HUDEP-2 (cell line): ENCODE data around the gene DPAGT1.
"Not testable (repeated sequence)": the region's sequence is repeated elsewhere in the genome, so short reads cannot be mapped to it uniquely, and the experiment has no call there.

Experiments
- DNase-seq, 76 experiments: peaks; one replicate each; lab custom pipeline; 2025; ENCODE audit not compliant: unreplicated experiment in 76 of 76; lab: John Stamatoyannopoulos, UW

DPAGT1 gene

GRCh38 chr11:119065369-119065768 is 36.3 kb downstream of the DPAGT1 start:
- DNase-seq, result peak in 63 of 76 experiments; percentile 3 to 73 (median 41)

GRCh38 chr11:119062779-119063178 is 38.9 kb downstream of the DPAGT1 start:
- peak in 64 of 76 experiments; percentile 3 to 71 (median 44) for DNase-seq

- DNase-seq, result no peak
Observed at GRCh38 chr11:119061256-119061655, 40.4 kb downstream of the DPAGT1 start.

- not testable (repeated sequence) for DNase-seq
Observed at GRCh38 chr11:119059128-119059527, 42.5 kb downstream of the DPAGT1 start.

GRCh38 chr11:119057000-119057769 is 44.5 kb downstream of the DPAGT1 start, which contains the start of gene HYOU1:
Gene HYOU1 (minus strand): TSS chr11:119057205. CDS start chr11:119056160, 1,045 bp downstream.
- DNase-seq, result peak; percentile 17 to 98 (median 94)

GRCh38 chr11:119056421-119056999 is 45.1 kb downstream of the DPAGT1 start:
- peak in 7 of 76 experiments; percentile 4 to 29 (median 25) for DNase-seq

GRCh38 chr11:119055901-119056300 is 45.8 kb downstream of the DPAGT1 start:
- DNase-seq, result peak in 33 of 76 experiments; percentile 2 to 41 (median 13)

GRCh38 chr11:119054418-119054817 is 47.2 kb downstream of the DPAGT1 start:
- DNase-seq, result no peak

- no peak for DNase-seq
Observed at GRCh38 chr11:119052163-119052814, 49.4 kb downstream of the DPAGT1 start.

- no peak for DNase-seq
Observed at GRCh38 chr11:119051440-119052162, 50.1 kb downstream of the DPAGT1 start.

GRCh38 chr11:119049081-119049480 is 52.6 kb downstream of the DPAGT1 start:
- DNase-seq, result no peak

- no peak for DNase-seq
Observed at GRCh38 chr11:119048644-119049043, 53.0 kb downstream of the DPAGT1 start.

GRCh38 chr11:119047205-119047604 is 54.4 kb downstream of the DPAGT1 start:
- DNase-seq, result no peak
